ENCODE results near the gene TCF7L1.

Gene TCF7L1

GRCh38 chr2:85170938-85171475 is 37.8 kb downstream of the TCF7L1 start:
- TF ChIP-seq NFIC (IDR thresholded peaks at IDR 0.05) (no peak), EP300 (IDR thresholded peaks at IDR 0.05; ENCODE audit: borderline replicate concordance) (no peak), RAD21 (IDR thresholded peaks at IDR 0.05; ENCODE audit: low read depth) (no peak), TCF12 (IDR thresholded peaks at IDR 0.05; ENCODE audit: low read depth) (no peak), FOXM1 (IDR thresholded peaks at IDR 0.05; ENCODE audit: borderline replicate concordance, low read depth) (no peak), TAF1 (IDR thresholded peaks at IDR 0.05; ENCODE audit: low read depth) (no peak), ZBTB7A (IDR thresholded peaks at IDR 0.05; ENCODE audit: low read depth) (no peak), CEBPB (IDR thresholded peaks at IDR 0.05) (no peak), TEAD4 (IDR thresholded peaks at IDR 0.05) (no peak), YY1 (IDR thresholded peaks at IDR 0.05; ENCODE audit: low read depth) (no peak)
- TF ChIP-seq, protein P1, sequence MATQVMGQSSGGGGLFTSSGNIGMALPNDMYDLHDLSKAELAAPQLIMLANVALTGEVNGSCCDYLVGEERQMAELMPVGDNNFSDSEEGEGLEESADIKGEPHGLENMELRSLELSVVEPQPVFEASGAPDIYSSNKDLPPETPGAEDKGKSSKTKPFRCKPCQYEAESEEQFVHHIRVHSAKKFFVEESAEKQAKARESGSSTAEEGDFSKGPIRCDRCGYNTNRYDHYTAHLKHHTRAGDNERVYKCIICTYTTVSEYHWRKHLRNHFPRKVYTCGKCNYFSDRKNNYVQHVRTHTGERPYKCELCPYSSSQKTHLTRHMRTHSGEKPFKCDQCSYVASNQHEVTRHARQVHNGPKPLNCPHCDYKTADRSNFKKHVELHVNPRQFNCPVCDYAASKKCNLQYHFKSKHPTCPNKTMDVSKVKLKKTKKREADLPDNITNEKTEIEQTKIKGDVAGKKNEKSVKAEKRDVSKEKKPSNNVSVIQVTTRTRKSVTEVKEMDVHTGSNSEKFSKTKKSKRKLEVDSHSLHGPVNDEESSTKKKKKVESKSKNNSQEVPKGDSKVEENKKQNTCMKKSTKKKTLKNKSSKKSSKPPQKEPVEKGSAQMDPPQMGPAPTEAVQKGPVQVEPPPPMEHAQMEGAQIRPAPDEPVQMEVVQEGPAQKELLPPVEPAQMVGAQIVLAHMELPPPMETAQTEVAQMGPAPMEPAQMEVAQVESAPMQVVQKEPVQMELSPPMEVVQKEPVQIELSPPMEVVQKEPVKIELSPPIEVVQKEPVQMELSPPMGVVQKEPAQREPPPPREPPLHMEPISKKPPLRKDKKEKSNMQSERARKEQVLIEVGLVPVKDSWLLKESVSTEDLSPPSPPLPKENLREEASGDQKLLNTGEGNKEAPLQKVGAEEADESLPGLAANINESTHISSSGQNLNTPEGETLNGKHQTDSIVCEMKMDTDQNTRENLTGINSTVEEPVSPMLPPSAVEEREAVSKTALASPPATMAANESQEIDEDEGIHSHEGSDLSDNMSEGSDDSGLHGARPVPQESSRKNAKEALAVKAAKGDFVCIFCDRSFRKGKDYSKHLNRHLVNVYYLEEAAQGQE (IDR thresholded peaks at IDR 0.05; ENCODE audit: low read depth), result no peak
- TF ChIP-seq, protein P2, sequence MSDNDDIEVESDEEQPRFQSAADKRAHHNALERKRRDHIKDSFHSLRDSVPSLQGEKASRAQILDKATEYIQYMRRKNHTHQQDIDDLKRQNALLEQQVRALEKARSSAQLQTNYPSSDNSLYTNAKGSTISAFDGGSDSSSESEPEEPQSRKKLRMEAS (IDR thresholded peaks at IDR 0.05), result no peak

GRCh38 chr2:85171916-85172315 is 38.7 kb downstream of the TCF7L1 start:
- no peak for TF ChIP-seq ZBTB7A (IDR thresholded peaks at IDR 0.05; ENCODE audit: low read depth)
- TF ChIP-seq USF1 (IDR thresholded peaks at IDR 0.05), result no peak
- TF ChIP-seq TEAD4 (IDR thresholded peaks at IDR 0.05), result no peak
- TF ChIP-seq YY1 (IDR thresholded peaks at IDR 0.05; ENCODE audit: low read depth), result no peak
- TF ChIP-seq, protein P2 (IDR thresholded peaks at IDR 0.05), result no peak
- TF ChIP-seq EGR1 (IDR thresholded peaks at IDR 0.05), result no peak
- no peak for TF ChIP-seq NFIC (IDR thresholded peaks at IDR 0.05)
- TF ChIP-seq CEBPB (IDR thresholded peaks at IDR 0.05), result no peak
- TF ChIP-seq RAD21 (IDR thresholded peaks at IDR 0.05; ENCODE audit: low read depth), result no peak
- no peak for TF ChIP-seq EP300 (IDR thresholded peaks at IDR 0.05; ENCODE audit: borderline replicate concordance)
- TF ChIP-seq TCF12 (IDR thresholded peaks at IDR 0.05; ENCODE audit: low read depth), result no peak
- TF ChIP-seq FOXM1 (IDR thresholded peaks at IDR 0.05; ENCODE audit: borderline replicate concordance, low read depth), result no peak
- TF ChIP-seq TAF1 (IDR thresholded peaks at IDR 0.05; ENCODE audit: low read depth), result no peak
- TF ChIP-seq, protein P1 (IDR thresholded peaks at IDR 0.05; ENCODE audit: low read depth), result no peak
- TF ChIP-seq CREB1 (IDR thresholded peaks at IDR 0.05; ENCODE audit: low read depth), result no peak

DNA sequence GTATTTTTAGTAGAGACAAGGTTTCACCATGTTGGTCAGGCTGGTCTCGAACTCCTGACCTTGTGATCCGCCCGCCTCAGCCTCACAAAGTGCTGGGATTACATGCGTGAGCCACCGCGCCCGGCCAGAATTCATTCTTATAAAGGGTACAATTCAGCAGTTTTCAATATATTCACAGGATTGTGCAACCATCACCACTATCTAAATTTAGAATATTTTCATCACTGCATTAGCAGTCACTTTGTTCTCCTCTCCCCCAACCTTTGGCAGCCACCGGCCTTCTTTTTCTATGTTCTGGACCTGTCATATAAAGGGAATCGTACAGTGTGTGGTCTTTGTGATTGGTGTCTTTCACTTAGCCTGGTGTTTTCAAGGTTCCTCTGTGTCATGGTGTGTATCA is 40.7 kb downstream of the TCF7L1 start:
- TF ChIP-seq EP300 (IDR thresholded peaks at IDR 0.05; ENCODE audit: borderline replicate concordance) (no peak), RAD21 (IDR thresholded peaks at IDR 0.05; ENCODE audit: low read depth) (no peak), TEAD4 (IDR thresholded peaks at IDR 0.05) (no peak), ZBTB7A (IDR thresholded peaks at IDR 0.05; ENCODE audit: low read depth) (no peak), YY1 (IDR thresholded peaks at IDR 0.05; ENCODE audit: low read depth) (no peak), NFIC (IDR thresholded peaks at IDR 0.05) (no peak), FOXM1 (IDR thresholded peaks at IDR 0.05; ENCODE audit: borderline replicate concordance, low read depth) (no peak), CEBPB (IDR thresholded peaks at IDR 0.05) (no peak), USF1 (IDR thresholded peaks at IDR 0.05) (no peak), TAF1 (IDR thresholded peaks at IDR 0.05; ENCODE audit: low read depth) (no peak), CREB1 (IDR thresholded peaks at IDR 0.05; ENCODE audit: low read depth) (no peak), EGR1 (IDR thresholded peaks at IDR 0.05) (no peak), TCF12 (IDR thresholded peaks at IDR 0.05; ENCODE audit: low read depth) (no peak)
- TF ChIP-seq, protein P2 (IDR thresholded peaks at IDR 0.05), result no peak
- TF ChIP-seq, protein P1 (IDR thresholded peaks at IDR 0.05; ENCODE audit: low read depth), result no peak

- TF ChIP-seq TEAD4 (IDR thresholded peaks at IDR 0.05), result no peak
- TF ChIP-seq USF1 (IDR thresholded peaks at IDR 0.05), result no peak
- TF ChIP-seq YY1 (IDR thresholded peaks at IDR 0.05; ENCODE audit: low read depth), result no peak
- TF ChIP-seq TAF1 (IDR thresholded peaks at IDR 0.05; ENCODE audit: low read depth), result no peak
- no peak for TF ChIP-seq NFIC (IDR thresholded peaks at IDR 0.05)
- no peak for TF ChIP-seq FOXM1 (IDR thresholded peaks at IDR 0.05; ENCODE audit: borderline replicate concordance, low read depth)
- TF ChIP-seq EGR1 (IDR thresholded peaks at IDR 0.05), result no peak
- no peak for TF ChIP-seq RAD21 (IDR thresholded peaks at IDR 0.05; ENCODE audit: low read depth)
- TF ChIP-seq EP300 (IDR thresholded peaks at IDR 0.05; ENCODE audit: borderline replicate concordance), result no peak
- TF ChIP-seq CREB1 (IDR thresholded peaks at IDR 0.05; ENCODE audit: low read depth), result no peak
- no peak for TF ChIP-seq CEBPB (IDR thresholded peaks at IDR 0.05)
- TF ChIP-seq TCF12 (IDR thresholded peaks at IDR 0.05; ENCODE audit: low read depth), result no peak
- TF ChIP-seq, protein P2 (IDR thresholded peaks at IDR 0.05), result no peak
- TF ChIP-seq, protein P1 (IDR thresholded peaks at IDR 0.05; ENCODE audit: low read depth), result no peak
- no peak for TF ChIP-seq ZBTB7A (IDR thresholded peaks at IDR 0.05; ENCODE audit: low read depth)
Measured at GRCh38 chr2:85174943-85175342, 41.8 kb downstream of the TCF7L1 start.
